Left ventricle myocardium inferior (tissue), 1 donor: ENCODE data around the gene SRPRA. TPM values are rescaled to one million over a fixed set of nuclear protein-coding genes. Genes with fewer than 3 reads are reported as not detected.

Experiments used
- DNase-seq: peaks from one replicate; pipeline ENCODE4 v3.0.0-alpha.2; 2020
- H3K27ac ChIP-seq: fragments of 200-600 bp; replicated peaks from 2 replicates; pipeline ENCODE4 v1.8.0; 2021
- H3K27me3 ChIP-seq: fragments of 200-600 bp; 2 replicates; pipeline ENCODE4 v1.8.0; 2021; ENCODE audit warnings: low read depth
- H3K36me3 ChIP-seq: fragments of 200-600 bp; 2 replicates; pipeline ENCODE4 v1.8.0; 2021
- H3K4me1 ChIP-seq: fragments of 200-600 bp; 2 replicates; pipeline ENCODE4 v1.8.0; 2021
- H3K4me3 ChIP-seq: fragments of 200-600 bp; 2 replicates; pipeline ENCODE4 v1.8.0; 2021; ENCODE audit warnings: mild to moderate bottlenecking, moderate library complexity
- H3K9me3 ChIP-seq: fragments of 200-600 bp; replicated peaks from 2 replicates; pipeline ENCODE4 v1.8.0; 2021
- intact Hi-C: fragments of 100-400 bp; cut with micrococcal nuclease; formaldehyde crosslinking; loops from one replicate; pipeline ENCODE4 v1.11.0; 2022
- total RNA-seq: library from RNA; stranded (reverse); fragmentation: NEBNext Ultra II Directional; extraction: Animal tissue kit (Norgen Biotek cat#: 25700); gene quantifications from one replicate; pipeline ENCODE4 v1.2.1, GENCODE V29; 2021
- TF ChIP-seq, protein P1 (sequence below): fragments of 200-600 bp; IDR thresholded peaks from 2 replicates; pipeline ENCODE4 v1.8.0; 2021; ENCODE audit warnings: antibody characterized with exemption, mild to moderate bottlenecking, borderline replicate concordance
- donor health status: DM: no; HTN: yes; CAD: no; lungs with severe emphysema.

The SRPRA gene
- total RNA-seq, 1 donor from 2014 or later = 64.2 TPM

DNA sequence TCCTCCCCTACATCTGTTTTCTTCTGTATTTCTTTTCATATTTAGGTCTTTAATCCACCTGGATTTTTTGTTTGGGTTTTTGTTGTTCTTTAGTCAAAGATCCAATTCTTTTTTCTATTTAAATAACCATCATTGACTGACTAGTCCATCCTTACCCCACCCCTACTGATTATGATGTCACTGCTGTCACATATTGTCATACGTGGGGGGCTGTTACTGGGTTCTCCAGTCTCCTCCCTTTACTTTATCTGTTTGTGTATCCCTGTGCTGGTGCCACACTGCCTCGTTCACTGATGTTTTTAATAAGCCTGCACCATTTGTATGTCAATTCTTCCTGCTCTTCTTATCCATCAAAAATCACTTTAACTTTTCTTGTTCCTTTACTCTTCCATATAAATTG is 28.3 kb upstream of the SRPRA start:
- peaks cover 43% of the 10 kb centered on the region for H3K36me3 ChIP-seq
- TF ChIP-seq, protein P1, sequence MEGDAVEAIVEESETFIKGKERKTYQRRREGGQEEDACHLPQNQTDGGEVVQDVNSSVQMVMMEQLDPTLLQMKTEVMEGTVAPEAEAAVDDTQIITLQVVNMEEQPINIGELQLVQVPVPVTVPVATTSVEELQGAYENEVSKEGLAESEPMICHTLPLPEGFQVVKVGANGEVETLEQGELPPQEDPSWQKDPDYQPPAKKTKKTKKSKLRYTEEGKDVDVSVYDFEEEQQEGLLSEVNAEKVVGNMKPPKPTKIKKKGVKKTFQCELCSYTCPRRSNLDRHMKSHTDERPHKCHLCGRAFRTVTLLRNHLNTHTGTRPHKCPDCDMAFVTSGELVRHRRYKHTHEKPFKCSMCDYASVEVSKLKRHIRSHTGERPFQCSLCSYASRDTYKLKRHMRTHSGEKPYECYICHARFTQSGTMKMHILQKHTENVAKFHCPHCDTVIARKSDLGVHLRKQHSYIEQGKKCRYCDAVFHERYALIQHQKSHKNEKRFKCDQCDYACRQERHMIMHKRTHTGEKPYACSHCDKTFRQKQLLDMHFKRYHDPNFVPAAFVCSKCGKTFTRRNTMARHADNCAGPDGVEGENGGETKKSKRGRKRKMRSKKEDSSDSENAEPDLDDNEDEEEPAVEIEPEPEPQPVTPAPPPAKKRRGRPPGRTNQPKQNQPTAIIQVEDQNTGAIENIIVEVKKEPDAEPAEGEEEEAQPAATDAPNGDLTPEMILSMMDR = no peak
- H3K4me3 ChIP-seq = no peak overlapping the region
- no peak for DNase-seq
- no peaks in the 10 kb centered on the region for H3K9me3 ChIP-seq
- intact Hi-C loops = no loop called here
- H3K27me3 ChIP-seq = no peaks in the 10 kb centered on the region
- H3K27ac ChIP-seq = no peak overlapping the region
- no peaks in the 10 kb centered on the region for H3K4me1 ChIP-seq

DNA sequence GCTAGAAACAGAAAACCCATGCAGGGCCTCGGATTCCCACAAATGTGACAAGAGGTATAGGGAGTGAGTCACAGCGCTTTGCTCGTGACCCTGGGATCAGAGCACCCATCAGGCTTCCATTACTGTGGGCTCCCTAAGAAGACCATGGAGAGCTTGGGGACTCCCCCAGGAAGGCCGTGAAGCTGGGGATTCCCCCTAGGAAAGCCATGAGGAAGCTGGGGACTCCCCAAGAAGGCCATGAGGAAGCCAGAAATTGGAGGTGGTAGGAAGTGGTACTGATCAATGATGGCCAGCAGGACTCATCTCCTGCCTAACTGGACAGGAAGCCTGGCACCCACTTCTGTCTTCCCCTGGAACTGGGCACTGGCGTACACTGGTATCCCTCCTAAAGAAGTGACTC is 25.0 kb upstream of the SRPRA start:
- Histone ChIP-seq H3K9me3 (no peaks in the 10 kb centered on the region), H3K4me3 (no peak overlapping the region), H3K36me3 (peaks cover 65% of the 10 kb centered on the region), H3K27me3 (no peaks in the 10 kb centered on the region), H3K27ac (no peak overlapping the region), H3K4me1 (no peaks in the 10 kb centered on the region)
- no peak for DNase-seq
- TF ChIP-seq, protein P1 = no peak
- intact Hi-C loops = no loop called here

DNA sequence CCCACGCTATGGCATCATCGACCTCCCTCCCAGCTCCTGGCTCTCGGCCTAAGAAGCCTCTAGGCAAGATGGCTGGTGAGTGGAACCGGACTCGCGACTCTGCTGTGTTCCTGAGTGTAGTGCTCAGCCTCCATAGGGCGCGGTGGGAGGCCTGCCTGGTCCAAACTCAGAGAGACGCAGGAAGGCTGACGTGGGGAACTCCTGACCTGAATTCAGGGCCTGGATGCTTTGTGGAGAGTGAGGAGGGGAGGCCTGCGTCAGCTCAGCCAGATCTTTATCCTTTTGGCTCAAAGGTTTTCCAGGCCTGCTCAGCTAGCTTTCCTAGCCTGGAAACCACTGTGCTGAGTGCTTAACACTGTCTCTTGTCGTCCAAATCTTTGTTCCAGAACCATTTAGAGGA is 22.2 kb upstream of the SRPRA start:
- no peak for DNase-seq
- Histone ChIP-seq H3K27me3 (no peaks in the 10 kb centered on the region), H3K4me3 (no peak overlapping the region), H3K4me1 (no peaks in the 10 kb centered on the region), H3K9me3 (no peaks in the 10 kb centered on the region), H3K27ac (no peak overlapping the region), H3K36me3 (peaks cover 56% of the 10 kb centered on the region)
- TF ChIP-seq, protein P1 = no peak
- intact Hi-C loops = no loop called here

DNA sequence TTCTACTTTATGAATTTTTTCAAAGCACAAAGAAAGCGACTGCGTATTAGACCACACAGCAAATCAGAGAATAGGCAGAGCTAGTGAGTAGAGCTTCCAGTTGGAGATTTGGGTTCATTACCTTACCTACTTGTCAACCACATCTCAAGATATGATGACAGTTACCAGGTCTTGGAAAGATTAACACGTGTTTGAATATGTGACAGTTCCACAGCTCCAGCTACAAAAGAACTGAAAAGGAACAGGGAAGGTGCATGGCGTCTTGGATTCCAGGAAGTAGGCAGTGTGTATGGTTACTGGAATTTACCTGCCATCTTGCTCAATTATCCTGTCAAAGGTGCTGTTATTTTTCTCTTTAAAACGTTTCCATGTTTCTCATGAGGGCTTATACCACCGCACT is 19.5 kb upstream of the SRPRA start:
- TF ChIP-seq, protein P1 = no peak
- H3K27ac ChIP-seq = no peak overlapping the region
- intact Hi-C loops = no loop called here
- H3K4me1 ChIP-seq = peaks cover 17% of the 10 kb centered on the region
- H3K36me3 ChIP-seq = peaks cover 33% of the 10 kb centered on the region
- H3K9me3 ChIP-seq = no peaks in the 10 kb centered on the region
- no peak overlapping the region for H3K4me3 ChIP-seq
- no peak for DNase-seq
- no peaks in the 10 kb centered on the region for H3K27me3 ChIP-seq

DNA sequence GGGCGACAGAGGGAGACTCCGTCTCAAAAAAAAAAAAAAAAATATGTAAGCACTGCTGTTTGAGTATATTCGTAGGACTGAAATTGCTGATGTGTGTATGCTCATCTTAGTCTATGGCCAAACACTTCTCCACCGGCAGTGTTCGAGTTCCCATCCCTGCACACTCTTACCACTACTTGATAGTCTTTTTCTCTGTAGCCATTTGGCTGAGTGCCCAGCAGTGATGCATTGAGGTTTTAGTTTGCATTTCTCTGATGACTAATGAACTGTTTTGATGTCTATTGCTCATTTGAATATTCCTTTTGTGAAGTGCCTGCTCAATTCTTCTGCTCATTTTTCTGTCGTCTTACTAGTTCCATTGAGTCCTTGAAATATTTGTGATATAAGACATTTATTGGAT is 16.1 kb upstream of the SRPRA start:
- H3K27ac ChIP-seq = no peak overlapping the region
- H3K36me3 ChIP-seq = peaks cover 3% of the 10 kb centered on the region
- no peak for DNase-seq
- no peaks in the 10 kb centered on the region for H3K27me3 ChIP-seq
- intact Hi-C loops = no loop called here
- TF ChIP-seq, protein P1 = no peak
- H3K4me1 ChIP-seq = peaks cover 39% of the 10 kb centered on the region
- H3K4me3 ChIP-seq = no peak overlapping the region
- H3K9me3 ChIP-seq = no peaks in the 10 kb centered on the region
